HepG2 (cell line): ENCODE data around the gene STKLD1. TPM values are rescaled to one million over a fixed set of nuclear protein-coding genes. Genes with fewer than 3 reads are reported as not detected.

Source experiments
- CC2D1A ChIP-seq: sonication (generic); formaldehyde crosslinking; IDR thresholded peaks from 2 replicates; pipeline ENCODE4 v1.8.1; 2023; ENCODE audit warnings: mild to moderate bottlenecking, missing genetic modification reagents
- CENPT ChIP-seq: sonication (generic); formaldehyde crosslinking; IDR thresholded peaks from 2 replicates; pipeline ENCODE4 v1.8.0; 2022; ENCODE audit warnings: low read depth, mild to moderate bottlenecking, moderate library complexity, missing genetic modification reagents
- DDIT3 ChIP-seq: sonication (generic); formaldehyde crosslinking; IDR thresholded peaks from 2 replicates; pipeline ENCODE4 v1.4.0; 2020; ENCODE audit warnings: mild to moderate bottlenecking, missing genetic modification reagents
- FOXA1 ChIP-seq, 2 experiments: fragments of 450-650 bp in 1 of 2; sonication (generic) in 1 of 2; formaldehyde crosslinking in 1 of 2; IDR thresholded peaks; 2 replicates each; pipeline versions ENCODE4 v1.4.0 to v1.6.1; 2016 to 2020; ENCODE audit warnings: missing genetic modification reagents in 1 of 2
- HCFC1 ChIP-seq: fragments of 150-350 bp; IDR thresholded peaks from 2 replicates; pipeline ENCODE4 v1.6.1; 2014; ENCODE audit warnings: low read depth, low read length
- HMGA1 ChIP-seq: sonication (generic); formaldehyde crosslinking; conservative IDR thresholded peaks from 2 replicates; pipeline ENCODE4 v1.4.0; 2020; ENCODE audit warnings: missing genetic modification reagents
- IRF1 ChIP-seq: sonication (generic); formaldehyde crosslinking; IDR thresholded peaks from 2 replicates; pipeline ENCODE4 v1.4.0; 2020; ENCODE audit warnings: low read depth, mild to moderate bottlenecking, missing genetic modification reagents
- KDM3A ChIP-seq: IDR thresholded peaks from 2 replicates; pipeline ENCODE4 v1.6.1; 2018; ENCODE audit warnings: low read depth, missing compliant biosample characterization
- MEIS2 ChIP-seq: sonication (generic); formaldehyde crosslinking; IDR thresholded peaks from 2 replicates; pipeline ENCODE4 v1.9.0; 2021; ENCODE audit warnings: mild to moderate bottlenecking, missing genetic modification reagents
- MIER2 ChIP-seq: IDR thresholded peaks from 2 replicates; pipeline ENCODE4 v1.6.1; 2016; ENCODE audit warnings: missing biosample characterization, missing genetic modification reagents
- MIXL1 ChIP-seq: IDR thresholded peaks from 2 replicates; pipeline ENCODE4 v1.6.1; 2016
- POLR2A ChIP-seq, 2 experiments: IDR thresholded peaks; 2 replicates each; pipeline ENCODE4 v1.6.1; 2011; ENCODE audit warnings: low read depth in 2 of 2, low read length in 2 of 2, mild to moderate bottlenecking in 1 of 2, moderate library complexity in 1 of 2; ENCODE audit not compliant: insufficient read depth in 1 of 2
- RELA ChIP-seq: sonication (generic); formaldehyde crosslinking; IDR thresholded peaks from 2 replicates; pipeline ENCODE4 v1.4.0; 2020; ENCODE audit warnings: missing genetic modification reagents
- TBL1XR1 ChIP-seq: fragments of 150-350 bp; IDR thresholded peaks from 2 replicates; pipeline ENCODE4 v1.6.1; 2014; ENCODE audit warnings: borderline replicate concordance, low read length; ENCODE audit not compliant: partially characterized antibody
- ZBTB40 ChIP-seq, 2 experiments: fragments of 450-650 bp in 1 of 2; sonication (generic) in 1 of 2; formaldehyde crosslinking in 1 of 2; IDR thresholded peaks; 2 replicates each; pipeline versions ENCODE4 v1.6.1 to v1.8.0; 2016 to 2022; ENCODE audit warnings: antibody characterized with exemption in 1 of 2, mild to moderate bottlenecking in 1 of 2, missing genetic modification reagents in 1 of 2
- ZMYM3 ChIP-seq: sonication (generic); formaldehyde crosslinking; IDR thresholded peaks from 2 replicates; pipeline ENCODE4 v1.5.1; 2020; ENCODE audit warnings: mild to moderate bottlenecking, missing genetic modification reagents
- ZNF761 ChIP-seq: sonication (generic); formaldehyde crosslinking; conservative IDR thresholded peaks from 2 replicates; pipeline ENCODE4 v1.4.0; 2020; ENCODE audit warnings: mild to moderate bottlenecking, missing genetic modification reagents
- ZNF777 ChIP-seq: sonication (generic); formaldehyde crosslinking; IDR thresholded peaks from 2 replicates; pipeline ENCODE4 v1.4.0; 2020; ENCODE audit warnings: missing genetic modification reagents
- ZSCAN25 ChIP-seq: sonication (generic); formaldehyde crosslinking; IDR thresholded peaks from 2 replicates; pipeline ENCODE4 v1.8.0; 2022; ENCODE audit warnings: mild to moderate bottlenecking, missing genetic modification reagents
- polyA plus RNA-seq, 8 experiments: library from polyadenylated mRNA; depleted of rRNA in 3 of 8; stranded (reverse) in 7 of 8; unstranded in 1 of 8; fragments of >200 nt; fragmentation: Illumina TruSeq in 4 of 8; extraction: Trizol in 4 of 8; gene quantifications; 2 replicates each; pipeline versions ENCODE4 v1.2.1 to v1.2.3, GENCODE V29; 2011 to 2016; ENCODE audit warnings: low read depth in 4 of 8, missing spikeins in 1 of 8, mixed read lengths in 1 of 8; ENCODE audit not compliant: insufficient read depth in 1 of 8
- total RNA-seq, 5 experiments: library from RNA; depleted of rRNA; stranded (reverse); fragments of >200 nt; fragmentation: Illumina TruSeq; extraction: Trizol; gene quantifications; 2 replicates each; pipeline ENCODE4 v1.2.3, GENCODE V29; 2016; ENCODE audit warnings: low read depth in 1 of 5

STKLD1 gene
- total and polyA plus RNA-seq, 2 of the 13 experiments (the other 11 are each of a cell fraction or from before 2014, with no cell fraction given) = 1.5 to 2.2 TPM

- TF ChIP-seq ZBTB40 (IDR thresholded peaks at IDR 0.05) = no peak
- 0 out of 2 replicates have a peak, but pooled peaks have one; percentile 45 for TF ChIP-seq ZBTB40 (CRISPR knock-in tag; IDR thresholded peaks at IDR 0.05)
- TF ChIP-seq CENPT (CRISPR knock-in tag) = no peak
- no peak for TF ChIP-seq DDIT3 (CRISPR knock-in tag)
- TF ChIP-seq ZNF777 = peak; percentile 67; the same call in 1 of the 2 replicates
- TF ChIP-seq RELA (CRISPR knock-in tag) = no peak
- TF ChIP-seq MEIS2 (CRISPR knock-in tag) = peak; percentile 51; the same call in 1 of the 2 replicates
- no peak for TF ChIP-seq FOXA1 (IDR thresholded peaks at IDR 0.05)
- TF ChIP-seq FOXA1 (CRISPR knock-in tag; IDR thresholded peaks at IDR 0.05) = no peak
- no peak for TF ChIP-seq HMGA1 (CRISPR knock-in tag)
- TF ChIP-seq CC2D1A = peak; percentile 20; the same call in 1 of the 2 replicates
- no peak for TF ChIP-seq TBL1XR1
- TF ChIP-seq MIER2 = no peak
- no peak for TF ChIP-seq ZNF761
- TF ChIP-seq KDM3A (CRISPR knock-in tag) = 0 out of 2 replicates have a peak, but pooled peaks have one; percentile 59
- TF ChIP-seq HCFC1 = peak; percentile 45; the same call in 1 of the 2 replicates
- TF ChIP-seq ZSCAN25 (CRISPR knock-in tag) = no peak; the same call in none of the 2 replicates
- TF ChIP-seq MIXL1 (CRISPR knock-in tag) = peak; percentile 33; the same call in 1 of the 2 replicates
- TF ChIP-seq ZMYM3 (CRISPR knock-in tag) = no peak; the same call in 1 of the 2 replicates
- TF ChIP-seq IRF1 (CRISPR knock-in tag) = 0 out of 2 replicates have a peak, but pooled peaks have one; percentile 30
- TF ChIP-seq POLR2A (IDR thresholded peaks at IDR 0.05; ENCODE audit: insufficient read depth in 1 of 2, low read depth in 2 of 2, low read length in 2 of 2) = peak in 1 of 2 experiments; percentile 99; a peak in 2 of 4 replicates
Measured at GRCh38 chr9:133347985-133348717, 28.0 kb upstream of the STKLD1 start, which contains the start of the genes MED22 and RPL7A (continued).
